HCT116 (cell line): ENCODE results near the gene MSLN. TPM values are rescaled to one million over a fixed set of nuclear protein-coding genes. Genes with fewer than 3 reads are reported as not detected.

Source experiments
- POLR2A ChIP-seq: IDR thresholded peaks from 2 replicates; pipeline ENCODE4 v1.7.0; 2011; ENCODE audit warnings: borderline replicate concordance; ENCODE audit not compliant: insufficient read depth, insufficient read length; ENCODE audit errors: extremely low read depth
- RAD21 ChIP-seq: IDR thresholded peaks from 2 replicates; pipeline ENCODE4 v1.6.1; 2012; ENCODE audit warnings: low read depth, mild to moderate bottlenecking
- SIN3A ChIP-seq: IDR thresholded peaks from 2 replicates; pipeline ENCODE4 v1.6.1; 2012; ENCODE audit warnings: low read depth
- SP1 ChIP-seq: IDR thresholded peaks from 2 replicates; pipeline ENCODE4 v1.6.1; 2012; ENCODE audit warnings: low read depth
- SRF ChIP-seq: IDR thresholded peaks from 2 replicates; pipeline ENCODE4 v1.6.1; 2012; ENCODE audit warnings: low read depth
- YY1 ChIP-seq: IDR thresholded peaks from 2 replicates; pipeline ENCODE4 v1.6.1; 2011; ENCODE audit warnings: low read length, low read depth, moderate library complexity, mild to moderate bottlenecking; ENCODE audit not compliant: insufficient replicate concordance; ENCODE audit errors: extremely low read depth
- total RNA-seq: library from RNA; stranded (reverse); gene quantifications from one replicate; pipeline ENCODE4 v1.2.1, GENCODE V29; 2021; ENCODE audit not compliant: unreplicated experiment
- TF ChIP-seq, protein P1 (sequence below): IDR thresholded peaks from 2 replicates; pipeline ENCODE4 v1.6.1; 2012; ENCODE audit warnings: low read depth
- TF ChIP-seq, protein P2 (sequence below): IDR thresholded peaks from 2 replicates; pipeline ENCODE4 v1.6.1; 2011; ENCODE audit warnings: mild to moderate bottlenecking, low read length, moderate library complexity; ENCODE audit not compliant: insufficient replicate concordance; ENCODE audit errors: extremely low read depth

MSLN gene
- total RNA-seq, 1 experiment from 2014 or later, result 40.9 TPM

DNA sequence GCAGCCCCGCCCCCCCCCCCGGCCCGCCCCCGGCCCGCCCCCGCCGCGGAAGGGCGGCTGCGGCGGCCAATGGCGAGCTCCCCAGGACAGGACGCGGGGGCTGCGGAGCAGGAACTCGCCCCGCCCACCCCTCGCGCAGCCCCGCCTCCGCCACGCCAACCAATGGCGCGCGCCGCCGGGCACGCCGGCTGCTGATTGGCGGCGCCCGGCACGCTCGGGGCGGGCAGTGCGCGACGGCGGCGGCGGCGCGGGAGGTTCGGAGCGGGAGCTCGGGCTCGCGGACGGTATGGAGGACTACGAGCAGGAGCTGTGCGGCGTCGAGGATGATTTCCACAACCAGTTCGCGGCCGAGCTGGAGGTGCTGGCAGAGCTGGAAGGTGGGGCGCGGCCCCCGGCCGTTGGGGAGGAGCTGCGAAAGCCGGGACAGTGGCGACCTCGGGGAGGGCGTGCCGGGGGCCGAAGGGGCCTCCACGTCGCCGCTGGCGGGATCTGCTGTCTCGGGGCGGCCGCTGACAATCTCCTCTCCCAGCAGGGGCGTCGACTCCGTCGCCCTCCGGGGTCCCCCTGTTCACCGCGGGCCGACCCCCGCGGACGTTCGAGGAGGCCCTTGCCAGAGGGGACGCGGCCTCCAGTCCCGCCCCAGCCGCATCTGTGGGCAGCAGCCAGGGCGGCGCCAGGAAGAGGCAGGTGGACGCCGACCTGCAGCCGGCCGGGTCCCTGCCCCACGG, 28.0 kb downstream of the MSLN start, which contains the start of gene CHTF18 (continued):
- TF ChIP-seq, protein P1, sequence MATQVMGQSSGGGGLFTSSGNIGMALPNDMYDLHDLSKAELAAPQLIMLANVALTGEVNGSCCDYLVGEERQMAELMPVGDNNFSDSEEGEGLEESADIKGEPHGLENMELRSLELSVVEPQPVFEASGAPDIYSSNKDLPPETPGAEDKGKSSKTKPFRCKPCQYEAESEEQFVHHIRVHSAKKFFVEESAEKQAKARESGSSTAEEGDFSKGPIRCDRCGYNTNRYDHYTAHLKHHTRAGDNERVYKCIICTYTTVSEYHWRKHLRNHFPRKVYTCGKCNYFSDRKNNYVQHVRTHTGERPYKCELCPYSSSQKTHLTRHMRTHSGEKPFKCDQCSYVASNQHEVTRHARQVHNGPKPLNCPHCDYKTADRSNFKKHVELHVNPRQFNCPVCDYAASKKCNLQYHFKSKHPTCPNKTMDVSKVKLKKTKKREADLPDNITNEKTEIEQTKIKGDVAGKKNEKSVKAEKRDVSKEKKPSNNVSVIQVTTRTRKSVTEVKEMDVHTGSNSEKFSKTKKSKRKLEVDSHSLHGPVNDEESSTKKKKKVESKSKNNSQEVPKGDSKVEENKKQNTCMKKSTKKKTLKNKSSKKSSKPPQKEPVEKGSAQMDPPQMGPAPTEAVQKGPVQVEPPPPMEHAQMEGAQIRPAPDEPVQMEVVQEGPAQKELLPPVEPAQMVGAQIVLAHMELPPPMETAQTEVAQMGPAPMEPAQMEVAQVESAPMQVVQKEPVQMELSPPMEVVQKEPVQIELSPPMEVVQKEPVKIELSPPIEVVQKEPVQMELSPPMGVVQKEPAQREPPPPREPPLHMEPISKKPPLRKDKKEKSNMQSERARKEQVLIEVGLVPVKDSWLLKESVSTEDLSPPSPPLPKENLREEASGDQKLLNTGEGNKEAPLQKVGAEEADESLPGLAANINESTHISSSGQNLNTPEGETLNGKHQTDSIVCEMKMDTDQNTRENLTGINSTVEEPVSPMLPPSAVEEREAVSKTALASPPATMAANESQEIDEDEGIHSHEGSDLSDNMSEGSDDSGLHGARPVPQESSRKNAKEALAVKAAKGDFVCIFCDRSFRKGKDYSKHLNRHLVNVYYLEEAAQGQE, result no peak
- TF ChIP-seq, protein P2, sequence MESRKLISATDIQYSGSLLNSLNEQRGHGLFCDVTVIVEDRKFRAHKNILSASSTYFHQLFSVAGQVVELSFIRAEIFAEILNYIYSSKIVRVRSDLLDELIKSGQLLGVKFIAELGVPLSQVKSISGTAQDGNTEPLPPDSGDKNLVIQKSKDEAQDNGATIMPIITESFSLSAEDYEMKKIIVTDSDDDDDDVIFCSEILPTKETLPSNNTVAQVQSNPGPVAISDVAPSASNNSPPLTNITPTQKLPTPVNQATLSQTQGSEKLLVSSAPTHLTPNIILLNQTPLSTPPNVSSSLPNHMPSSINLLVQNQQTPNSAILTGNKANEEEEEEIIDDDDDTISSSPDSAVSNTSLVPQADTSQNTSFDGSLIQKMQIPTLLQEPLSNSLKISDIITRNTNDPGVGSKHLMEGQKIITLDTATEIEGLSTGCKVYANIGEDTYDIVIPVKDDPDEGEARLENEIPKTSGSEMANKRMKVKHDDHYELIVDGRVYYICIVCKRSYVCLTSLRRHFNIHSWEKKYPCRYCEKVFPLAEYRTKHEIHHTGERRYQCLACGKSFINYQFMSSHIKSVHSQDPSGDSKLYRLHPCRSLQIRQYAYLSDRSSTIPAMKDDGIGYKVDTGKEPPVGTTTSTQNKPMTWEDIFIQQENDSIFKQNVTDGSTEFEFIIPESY, result no peak
- TF ChIP-seq YY1, result no peak
- no peak for TF ChIP-seq RAD21
- TF ChIP-seq POLR2A, result peak; percentile 38
- TF ChIP-seq SIN3A, result peak; percentile 94
- TF ChIP-seq SRF, result no peak
- TF ChIP-seq SP1, result no peak; the same call in 1 of the 2 replicates
